AG09319 (cell line): Measurements from ENCODE around the gene OVCH1.

Source experiments
- DNase-seq: peaks from one replicate; pipeline ENCODE4 v3.0.0-alpha.2; 2010; ENCODE audit warnings: low read depth; ENCODE audit errors: extremely low read depth
- TF ChIP-seq, protein P1 (sequence below): IDR thresholded peaks from 2 replicates; pipeline ENCODE4 v1.5.1; 2011; ENCODE audit warnings: low read depth, mild to moderate bottlenecking, inconsistent platforms, low read length, moderate library complexity

The OVCH1 gene, protein sequence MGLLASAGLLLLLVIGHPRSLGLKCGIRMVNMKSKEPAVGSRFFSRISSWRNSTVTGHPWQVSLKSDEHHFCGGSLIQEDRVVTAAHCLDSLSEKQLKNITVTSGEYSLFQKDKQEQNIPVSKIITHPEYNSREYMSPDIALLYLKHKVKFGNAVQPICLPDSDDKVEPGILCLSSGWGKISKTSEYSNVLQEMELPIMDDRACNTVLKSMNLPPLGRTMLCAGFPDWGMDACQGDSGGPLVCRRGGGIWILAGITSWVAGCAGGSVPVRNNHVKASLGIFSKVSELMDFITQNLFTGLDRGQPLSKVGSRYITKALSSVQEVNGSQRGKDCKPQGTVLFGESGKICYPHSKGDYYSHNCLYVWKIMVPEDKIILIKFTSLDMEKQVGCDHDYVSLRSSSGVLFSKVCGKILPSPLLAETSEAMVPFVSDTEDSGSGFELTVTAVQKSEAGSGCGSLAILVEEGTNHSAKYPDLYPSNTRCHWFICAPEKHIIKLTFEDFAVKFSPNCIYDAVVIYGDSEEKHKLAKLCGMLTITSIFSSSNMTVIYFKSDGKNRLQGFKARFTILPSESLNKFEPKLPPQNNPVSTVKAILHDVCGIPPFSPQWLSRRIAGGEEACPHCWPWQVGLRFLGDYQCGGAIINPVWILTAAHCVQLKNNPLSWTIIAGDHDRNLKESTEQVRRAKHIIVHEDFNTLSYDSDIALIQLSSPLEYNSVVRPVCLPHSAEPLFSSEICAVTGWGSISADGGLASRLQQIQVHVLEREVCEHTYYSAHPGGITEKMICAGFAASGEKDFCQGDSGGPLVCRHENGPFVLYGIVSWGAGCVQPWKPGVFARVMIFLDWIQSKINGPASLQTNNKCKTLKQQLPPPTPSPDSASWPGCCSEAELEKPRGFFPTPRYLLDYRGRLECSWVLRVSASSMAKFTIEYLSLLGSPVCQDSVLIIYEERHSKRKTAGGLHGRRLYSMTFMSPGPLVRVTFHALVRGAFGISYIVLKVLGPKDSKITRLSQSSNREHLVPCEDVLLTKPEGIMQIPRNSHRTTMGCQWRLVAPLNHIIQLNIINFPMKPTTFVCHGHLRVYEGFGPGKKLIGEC

DNA sequence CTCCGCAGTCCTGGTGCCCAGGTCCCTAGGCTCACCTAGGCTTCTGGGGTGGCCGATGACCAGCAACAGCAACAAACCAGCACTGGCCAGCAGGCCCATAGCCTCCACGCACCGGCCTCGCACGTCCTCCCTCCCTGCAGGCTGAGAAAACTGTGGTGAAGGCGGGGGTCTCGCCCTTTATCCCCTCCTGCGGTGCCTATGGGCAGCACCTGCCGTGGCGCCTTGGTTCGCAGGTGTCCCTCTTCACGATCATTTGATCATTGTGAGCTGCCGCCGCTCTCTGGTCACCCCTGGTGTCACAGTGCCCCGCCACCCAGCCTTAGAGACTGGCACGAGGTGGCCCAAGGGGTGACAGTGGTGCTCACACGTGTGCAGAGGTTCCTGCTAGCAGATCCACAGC, at the start of gene OVCH1:
Gene OVCH1, minus strand, starts transcription at position 99 of the 400 bp plus-strand sequence. Its CDS starts 0 bp downstream, at position 99.
- DNase-seq: no peak
- TF ChIP-seq, protein P1, sequence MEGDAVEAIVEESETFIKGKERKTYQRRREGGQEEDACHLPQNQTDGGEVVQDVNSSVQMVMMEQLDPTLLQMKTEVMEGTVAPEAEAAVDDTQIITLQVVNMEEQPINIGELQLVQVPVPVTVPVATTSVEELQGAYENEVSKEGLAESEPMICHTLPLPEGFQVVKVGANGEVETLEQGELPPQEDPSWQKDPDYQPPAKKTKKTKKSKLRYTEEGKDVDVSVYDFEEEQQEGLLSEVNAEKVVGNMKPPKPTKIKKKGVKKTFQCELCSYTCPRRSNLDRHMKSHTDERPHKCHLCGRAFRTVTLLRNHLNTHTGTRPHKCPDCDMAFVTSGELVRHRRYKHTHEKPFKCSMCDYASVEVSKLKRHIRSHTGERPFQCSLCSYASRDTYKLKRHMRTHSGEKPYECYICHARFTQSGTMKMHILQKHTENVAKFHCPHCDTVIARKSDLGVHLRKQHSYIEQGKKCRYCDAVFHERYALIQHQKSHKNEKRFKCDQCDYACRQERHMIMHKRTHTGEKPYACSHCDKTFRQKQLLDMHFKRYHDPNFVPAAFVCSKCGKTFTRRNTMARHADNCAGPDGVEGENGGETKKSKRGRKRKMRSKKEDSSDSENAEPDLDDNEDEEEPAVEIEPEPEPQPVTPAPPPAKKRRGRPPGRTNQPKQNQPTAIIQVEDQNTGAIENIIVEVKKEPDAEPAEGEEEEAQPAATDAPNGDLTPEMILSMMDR: no peak

DNA sequence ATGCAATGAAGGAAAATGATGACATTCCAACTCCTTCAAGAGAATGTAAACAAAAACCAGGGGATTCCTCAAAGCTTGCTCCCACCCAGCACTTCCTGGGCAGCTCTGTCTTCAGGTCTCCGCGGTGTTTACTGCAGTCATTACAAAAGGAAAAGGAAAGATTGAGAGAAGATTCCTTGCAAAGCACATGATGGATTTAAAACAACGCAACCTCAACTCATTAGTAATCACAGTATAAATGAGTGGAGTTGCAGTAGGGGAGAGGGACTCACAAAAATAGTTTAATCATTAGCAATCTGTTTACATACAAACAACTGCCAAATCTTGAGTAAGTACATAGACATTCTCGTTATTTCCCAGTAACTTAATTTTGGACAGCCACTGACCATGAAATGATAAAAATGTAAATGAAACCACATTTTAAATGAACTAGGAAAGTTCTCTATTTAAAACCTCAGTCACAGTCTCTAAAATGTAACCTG, 49.7 kb upstream of the OVCH1 start:
- peak; percentile 84 for DNase-seq
- TF ChIP-seq, protein P1: no peak

DNA sequence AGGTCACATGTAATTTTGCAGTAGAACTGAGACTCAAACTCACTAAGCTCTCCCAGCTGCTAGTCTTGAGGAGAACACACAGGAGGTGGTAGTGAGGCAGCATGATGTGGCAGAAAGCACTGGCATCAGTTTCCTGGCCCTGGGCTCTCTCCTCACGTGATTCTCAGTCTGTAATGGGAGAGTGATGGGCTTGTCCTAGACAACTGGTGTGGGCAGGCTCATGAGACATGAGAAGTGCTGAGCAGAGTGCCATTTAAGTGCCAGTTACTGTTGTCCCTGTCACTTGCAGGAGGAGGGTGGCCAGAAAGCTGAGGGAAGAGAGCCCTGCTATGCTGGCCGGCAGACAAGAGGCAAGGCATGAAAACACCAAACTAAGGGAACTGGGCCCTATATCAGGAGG, 48.5 kb upstream of the OVCH1 start:
- TF ChIP-seq, protein P1: no peak; the same call in 1 of the 2 replicates
- no peak for DNase-seq

DNA sequence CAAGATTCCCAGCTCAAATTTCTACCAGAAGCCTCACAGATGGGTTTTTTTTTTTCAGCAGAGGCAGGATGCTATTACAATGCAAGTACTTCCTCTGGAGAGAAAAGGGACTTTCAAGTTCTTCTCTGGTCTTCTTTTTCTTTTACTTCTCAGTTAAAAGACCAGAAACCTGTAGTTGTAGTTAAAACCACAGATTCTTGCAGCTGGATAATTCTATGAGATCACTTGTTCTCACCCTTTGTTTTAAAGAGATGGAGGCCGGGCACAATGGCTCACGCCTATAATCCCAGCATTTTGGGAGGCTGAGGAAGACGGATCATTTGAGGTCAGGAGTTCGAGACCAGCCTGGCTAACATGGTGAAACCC, 47.6 kb upstream of the OVCH1 start:
- DNase-seq: no peak
- TF ChIP-seq, protein P1: no peak

DNA sequence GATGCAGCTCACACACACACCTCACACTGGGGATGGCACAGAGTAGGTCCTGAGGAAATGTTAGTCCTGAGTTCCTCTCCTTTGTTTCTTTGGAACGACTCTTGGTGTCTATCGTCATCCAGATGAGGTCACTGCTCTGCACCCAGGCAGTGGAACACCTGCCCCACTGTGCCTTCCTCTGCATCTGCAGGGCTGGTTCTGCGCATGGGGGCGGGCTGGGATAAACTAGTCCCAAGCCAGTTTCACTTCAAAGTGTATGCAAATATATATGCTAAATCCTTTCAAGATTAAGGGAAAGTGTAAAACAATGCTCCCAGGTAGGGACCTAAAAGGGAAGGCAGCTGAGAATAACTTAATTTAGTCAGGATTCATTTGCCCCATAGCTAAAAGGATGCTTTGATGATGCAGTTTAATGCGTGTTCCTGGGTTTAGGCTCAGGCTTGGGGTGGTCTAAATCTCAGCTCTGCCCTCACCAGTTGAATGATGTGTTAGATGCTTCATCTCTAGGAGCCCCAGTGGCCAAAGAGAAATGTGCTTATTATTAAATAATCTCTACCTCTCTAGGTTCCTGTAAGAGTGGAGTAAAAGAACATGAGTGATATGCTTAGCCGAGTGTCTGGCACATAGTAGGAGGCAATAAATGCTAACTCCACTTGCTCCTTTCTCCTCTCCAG, 47.1 kb upstream of the OVCH1 start:
- DNase-seq: no peak
- TF ChIP-seq, protein P1: no peak

DNA sequence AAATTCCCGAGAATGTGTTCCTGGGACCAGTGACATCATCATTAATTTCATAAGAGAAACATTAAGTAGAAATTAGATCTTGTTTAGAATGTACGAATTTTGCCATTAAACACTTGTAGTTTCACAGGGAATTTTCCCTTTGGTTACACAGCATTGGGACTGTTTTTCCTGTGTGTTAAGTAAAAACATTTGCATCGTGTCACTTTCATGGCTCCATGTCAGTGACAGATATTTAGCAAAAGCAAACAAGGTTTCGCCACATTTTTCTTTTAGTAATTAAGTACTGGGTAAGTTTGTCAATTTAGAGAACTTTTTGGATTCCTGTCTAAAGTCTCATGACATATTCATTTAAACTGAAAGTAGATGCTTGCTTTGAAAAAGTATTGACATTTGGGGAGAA, 45.5 kb upstream of the OVCH1 start:
- peak; percentile 32 for DNase-seq
- TF ChIP-seq, protein P1: no peak
